Measurements from ENCODE around the gene RPL29.
"Not testable (repeated sequence)": the region's sequence is repeated elsewhere in the genome, so short reads cannot be mapped to it uniquely, and the experiment has no call there.

The RPL29 gene

GRCh38 chr3:51995346-51996163, at the start of gene RPL29:
Gene RPL29, minus strand, starts transcription at chr3:51995895. Its CDS starts 434 bp downstream, at chr3:51995461.
- in situ Hi-C loops (cut with HindIII; ENCODE audit: low sequenced_read_pairs): loop anchor here (5.0 to 10.0 kb wide), 3 partner anchors 51 to 409 kb away; partner anchors contain the start of genes PARP3 and RRP9

- in situ Hi-C loops (cut with HindIII; ENCODE audit: low sequenced_read_pairs): loop anchor here (5.0 kb wide), 3 partner anchors 48 to 102 kb away; partner anchors contain the start of gene RPL29
These were observed 49.3 kb upstream of the RPL29 start for GRCh38 chr3:52044869-52045619.

- in situ Hi-C loops (cut with HindIII; ENCODE audit: low sequenced_read_pairs): no loop called here
These were observed 48.1 kb upstream of the RPL29 start for GRCh38 chr3:52043750-52044149.

- in situ Hi-C loops (cut with HindIII; ENCODE audit: low sequenced_read_pairs): not testable (repeated sequence)
These were observed 47.3 kb upstream of the RPL29 start for GRCh38 chr3:52043039-52043438.

- in situ Hi-C loops (cut with HindIII; ENCODE audit: low sequenced_read_pairs): no loop called here
These were observed 45.5 kb upstream of the RPL29 start for GRCh38 chr3:52041118-52041731.

- in situ Hi-C loops (cut with HindIII; ENCODE audit: low sequenced_read_pairs): no loop called here
These were observed 44.9 kb upstream of the RPL29 start for GRCh38 chr3:52040600-52040999.

- in situ Hi-C loops (cut with HindIII; ENCODE audit: low sequenced_read_pairs): no loop called here
These were observed 44.2 kb upstream of the RPL29 start for GRCh38 chr3:52039846-52040245.

- in situ Hi-C loops (cut with HindIII; ENCODE audit: low sequenced_read_pairs): no loop called here
These were observed 43.7 kb upstream of the RPL29 start for GRCh38 chr3:52039426-52039825.

GRCh38 chr3:52038227-52038626, 42.5 kb upstream of the RPL29 start:
- in situ Hi-C loops (cut with HindIII; ENCODE audit: low sequenced_read_pairs): no loop called here

- in situ Hi-C loops (cut with HindIII; ENCODE audit: low sequenced_read_pairs): no loop called here
These were observed 41.6 kb upstream of the RPL29 start for GRCh38 chr3:52037291-52037690.

GRCh38 chr3:52036829-52037228, 41.1 kb upstream of the RPL29 start:
- in situ Hi-C loops (cut with HindIII; ENCODE audit: low sequenced_read_pairs): no loop called here

GRCh38 chr3:52036222-52036694, 40.6 kb upstream of the RPL29 start:
- in situ Hi-C loops (cut with HindIII; ENCODE audit: low sequenced_read_pairs): no loop called here

GRCh38 chr3:52034651-52035050, 39.0 kb upstream of the RPL29 start:
- in situ Hi-C loops (cut with HindIII; ENCODE audit: low sequenced_read_pairs): no loop called here

GRCh38 chr3:52034212-52034611, 38.5 kb upstream of the RPL29 start:
- in situ Hi-C loops (cut with HindIII; ENCODE audit: low sequenced_read_pairs): no loop called here

GRCh38 chr3:52033748-52034147, 38.1 kb upstream of the RPL29 start:
- in situ Hi-C loops (cut with HindIII; ENCODE audit: low sequenced_read_pairs): not testable (repeated sequence)

- in situ Hi-C loops (cut with HindIII; ENCODE audit: low sequenced_read_pairs): no loop called here
These were observed 37.2 kb upstream of the RPL29 start for GRCh38 chr3:52032702-52033408.

- in situ Hi-C loops (cut with HindIII; ENCODE audit: low sequenced_read_pairs): no loop called here
These were observed 36.2 kb upstream of the RPL29 start for GRCh38 chr3:52031896-52032295.

GRCh38 chr3:52030714-52031310, 35.1 kb upstream of the RPL29 start:
- in situ Hi-C loops (cut with HindIII; ENCODE audit: low sequenced_read_pairs): no loop called here

GRCh38 chr3:52029535-52029934, 33.8 kb upstream of the RPL29 start:
- in situ Hi-C loops (cut with HindIII; ENCODE audit: low sequenced_read_pairs): no loop called here

GRCh38 chr3:52029053-52029452, 33.4 kb upstream of the RPL29 start:
- in situ Hi-C loops (cut with HindIII; ENCODE audit: low sequenced_read_pairs): no loop called here
